Measurements from ENCODE around the gene KIF26B. TPM values are rescaled to one million over a fixed set of nuclear protein-coding genes. Genes with fewer than 3 reads are reported as not detected.
"Not testable (repeated sequence)": the region's sequence is repeated elsewhere in the genome, so short reads cannot be mapped to it uniquely, and the experiment has no call there.

KIF26B gene
- polyA plus RNA-seq, 5 donors, result 3.5 to 8.5 (median 5.1) TPM

GRCh38 chr1:245383396-245384330, 228.9 kb downstream of the KIF26B start:
- no peak for DNase-seq

GRCh38 chr1:245386297-245386971, 231.6 kb downstream of the KIF26B start:
- no peak for DNase-seq

GRCh38 chr1:245388687-245389086, 233.9 kb downstream of the KIF26B start:
- DNase-seq, result no peak

- no peak for DNase-seq
These were observed 235.1 kb downstream of the KIF26B start for GRCh38 chr1:245389873-245390272.

DNA sequence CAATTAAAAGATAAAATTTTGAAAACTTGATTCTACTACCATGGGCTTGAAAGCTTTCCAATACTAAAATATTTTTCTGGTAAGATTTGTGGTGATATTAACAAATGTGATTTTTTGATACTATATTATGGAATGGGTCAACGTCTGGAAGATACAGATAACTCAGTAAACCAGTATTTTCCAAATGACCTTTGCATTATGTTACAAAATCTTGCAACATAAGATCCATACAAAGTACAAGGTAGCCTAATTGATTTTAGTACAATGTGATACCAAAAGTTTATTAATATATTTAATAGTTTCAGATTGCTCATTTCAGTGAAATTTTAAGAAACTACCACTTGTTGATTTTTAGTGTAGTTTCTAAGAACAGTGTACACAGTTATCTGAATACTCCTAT, 236.2 kb downstream of the KIF26B start:
- DNase-seq, result no peak

DNA sequence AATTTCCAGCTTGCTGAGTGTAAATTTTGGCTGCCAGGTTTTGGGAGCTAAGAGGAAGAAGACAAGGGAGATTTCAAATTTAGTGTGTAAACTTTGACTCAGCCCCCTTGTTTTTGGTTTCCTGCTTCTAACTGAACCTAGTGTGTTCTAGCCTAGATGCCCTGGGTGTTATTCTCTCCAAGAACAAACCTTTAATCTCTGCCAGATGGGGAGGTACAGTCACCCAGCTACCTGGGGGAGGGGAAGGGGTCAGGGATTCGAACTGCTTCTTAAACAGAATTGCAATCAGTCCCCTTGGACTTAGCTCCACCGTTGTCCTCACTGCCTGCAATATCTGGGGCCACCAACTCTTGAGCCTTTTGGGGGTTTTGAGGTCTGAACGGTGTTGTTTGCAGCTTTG, 238.9 kb downstream of the KIF26B start:
- no peak for DNase-seq

- DNase-seq, result no peak
These were observed 240.9 kb downstream of the KIF26B start for GRCh38 chr1:245395680-245396079.

DNA sequence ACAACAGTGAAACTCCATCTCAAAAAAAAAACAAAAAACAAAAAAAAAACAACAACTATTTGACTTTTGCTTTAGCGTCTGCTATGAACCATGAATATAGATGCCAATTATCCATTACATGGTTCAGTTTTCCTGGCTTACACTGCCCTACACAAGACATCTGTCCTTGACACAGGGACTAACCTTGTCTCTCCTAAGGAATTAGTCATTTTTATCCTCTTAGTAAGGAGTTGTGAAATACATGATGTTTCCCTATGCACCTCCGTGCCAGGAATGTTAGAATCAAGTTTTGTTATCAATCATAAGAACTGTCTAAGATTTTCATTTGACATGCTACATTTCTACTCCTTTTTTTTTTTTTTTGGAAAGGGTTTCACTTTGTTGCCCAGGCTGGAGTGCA, 241.8 kb downstream of the KIF26B start:
- no peak for DNase-seq

DNA sequence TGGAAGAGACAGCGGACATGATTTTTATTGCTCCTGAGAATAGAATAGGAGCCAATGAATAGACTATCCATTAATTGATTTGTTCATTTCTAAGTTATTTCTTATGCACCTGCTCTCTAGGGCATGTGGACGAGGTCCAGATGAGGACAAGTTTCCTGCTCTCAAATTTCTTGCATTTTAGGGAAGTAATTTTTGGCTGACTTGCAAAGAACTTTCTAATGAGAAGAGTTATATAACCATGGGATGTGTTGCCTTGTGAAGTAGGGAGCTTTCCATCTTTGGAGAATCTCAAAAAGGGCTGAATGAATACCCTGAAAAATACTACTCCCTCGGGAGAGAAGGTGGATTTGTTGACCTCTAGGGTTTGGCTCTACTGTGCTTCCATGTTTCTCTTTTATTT, 243.0 kb downstream of the KIF26B start:
- no peak for DNase-seq

GRCh38 chr1:245398180-245398579, 243.4 kb downstream of the KIF26B start:
- DNase-seq, result no peak

- no peak for DNase-seq
These were observed 247.2 kb downstream of the KIF26B start for GRCh38 chr1:245401881-245402587.

DNA sequence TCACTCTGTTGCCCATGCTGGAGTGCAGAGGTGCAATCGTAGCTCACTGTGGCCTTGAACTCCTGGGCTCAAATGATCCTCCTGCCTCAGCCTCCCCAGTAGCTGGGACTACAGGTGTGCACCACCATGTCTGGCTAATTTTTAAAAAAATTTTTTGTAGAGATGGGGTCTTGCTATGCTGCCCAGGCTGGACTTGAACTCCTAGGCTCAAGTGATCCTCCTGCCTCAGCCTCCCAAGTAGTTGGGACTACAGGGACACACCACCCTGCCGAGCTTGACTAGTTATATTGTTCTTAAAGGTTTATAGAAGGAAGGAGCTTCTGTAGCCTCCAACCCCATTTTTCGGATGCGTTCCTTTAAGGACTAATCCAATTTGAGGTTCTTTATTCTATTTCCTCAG, 248.2 kb downstream of the KIF26B start:
- DNase-seq, result not testable (repeated sequence)

GRCh38 chr1:245404527-245404926, 249.7 kb downstream of the KIF26B start:
- DNase-seq, result no peak

- DNase-seq, result no peak
These were observed 250.2 kb downstream of the KIF26B start for GRCh38 chr1:245404952-245405351.

DNA sequence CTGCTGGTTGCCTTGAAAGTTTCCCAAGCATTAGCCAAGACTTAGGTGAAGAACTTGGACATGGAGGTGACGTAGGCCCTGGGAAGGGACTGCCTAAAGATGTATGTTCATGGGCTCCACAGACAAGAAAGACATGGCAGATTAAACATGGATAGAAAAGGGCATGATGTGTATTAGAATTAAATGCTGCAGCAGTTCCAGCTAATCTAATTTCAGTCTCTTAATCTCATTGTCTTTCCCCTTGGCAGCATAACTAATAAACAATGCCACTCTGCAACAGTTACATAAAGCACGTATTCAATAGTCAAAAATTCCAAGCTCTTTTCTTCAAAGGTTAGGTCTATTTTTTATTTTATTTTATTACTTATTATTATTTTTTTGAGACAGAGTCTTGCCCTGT, 251.6 kb downstream of the KIF26B start:
- DNase-seq, result no peak

DNA sequence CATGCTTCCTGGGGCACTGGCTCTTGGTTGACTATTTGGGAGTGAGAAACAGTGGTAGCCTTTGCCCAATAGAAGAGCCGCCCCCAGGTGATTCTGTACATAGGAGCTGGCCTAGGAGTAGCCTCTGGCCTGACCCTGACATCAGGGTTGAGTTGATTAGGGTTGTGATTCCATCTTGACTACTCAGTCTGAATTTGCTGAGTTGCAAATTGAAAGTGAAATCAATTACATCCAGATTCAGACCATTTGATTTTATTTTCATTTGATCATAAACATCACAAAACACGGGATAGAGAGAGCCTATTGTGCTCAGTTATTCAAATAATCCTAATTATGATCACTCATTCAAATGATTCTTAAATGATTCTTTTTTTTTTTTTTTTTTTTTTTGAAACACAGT, 253.2 kb downstream of the KIF26B start:
- no peak for DNase-seq

- no peak for DNase-seq
These were observed 254.8 kb downstream of the KIF26B start for GRCh38 chr1:245409341-245410195.

- DNase-seq, result no peak
These were observed 256.7 kb downstream of the KIF26B start for GRCh38 chr1:245411245-245412036.

GRCh38 chr1:245412306-245412705, 257.5 kb downstream of the KIF26B start:
- no peak for DNase-seq

- no peak for DNase-seq
These were observed 262.0 kb downstream of the KIF26B start for GRCh38 chr1:245416781-245417180.

GRCh38 chr1:245418077-245418476, 263.3 kb downstream of the KIF26B start:
- DNase-seq, result peak in 1 of 2 donors; percentile 19
